Measurements from ENCODE around the gene SPATA6L.
A peak's percentile ranks its signal among the peaks of the same experiment; 100 is the strongest.

The SPATA6L gene

DNA sequence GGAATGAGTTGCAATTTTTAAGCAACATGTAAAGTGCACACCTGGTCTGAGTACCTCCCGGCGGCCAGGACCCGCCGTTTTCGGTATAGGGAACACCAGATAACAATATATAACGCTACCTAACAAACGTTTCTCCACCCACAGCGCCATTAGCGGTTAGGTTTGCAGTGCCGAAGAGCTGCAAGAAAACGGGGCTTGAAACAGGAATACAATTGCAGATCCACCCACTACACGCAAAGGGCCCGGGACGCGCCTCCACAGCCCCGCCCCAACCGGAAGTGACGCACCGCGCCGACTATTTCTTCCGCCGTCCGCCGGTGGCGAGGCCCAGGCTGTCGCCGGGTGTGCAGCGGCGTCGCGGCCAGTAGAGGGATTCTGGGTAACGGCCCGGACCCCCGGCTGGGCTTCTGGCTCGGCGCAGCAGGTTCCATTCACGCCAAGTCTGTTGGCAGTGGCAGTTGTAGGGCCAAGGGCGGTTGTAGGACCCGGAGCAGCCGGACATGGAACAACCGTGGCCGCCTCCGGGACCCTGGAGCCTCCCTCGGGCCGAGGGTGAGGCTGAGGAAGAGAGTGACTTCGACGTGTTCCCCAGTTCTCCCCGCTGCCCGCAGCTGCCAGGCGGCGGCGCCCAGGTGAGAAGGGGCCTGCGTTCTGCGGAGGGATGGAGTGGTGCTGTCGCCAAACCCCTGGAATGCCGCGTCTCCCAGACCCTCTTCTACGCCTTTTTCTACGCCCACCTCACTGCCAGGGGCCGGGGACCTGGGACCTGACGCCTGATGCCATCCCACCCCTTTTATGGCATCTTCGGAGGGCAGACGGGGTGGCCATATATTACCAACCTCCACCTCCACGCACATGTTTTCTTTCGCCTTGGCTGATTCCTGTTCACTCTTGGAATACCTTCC lies 13.2 kb upstream of the SPATA6L start, which contains the start of gene CDC37L1:
TSS of gene CDC37L1 (plus strand) at position 302 of the 905 bp plus-strand sequence. CDS start at position 501, 199 bp downstream.
- H3K4me3 ChIP-seq (replicated peaks; ENCODE audit: low read depth, low read length): peak within 1 kb of the TSS; percentile 94
- TF ChIP-seq, protein P1, sequence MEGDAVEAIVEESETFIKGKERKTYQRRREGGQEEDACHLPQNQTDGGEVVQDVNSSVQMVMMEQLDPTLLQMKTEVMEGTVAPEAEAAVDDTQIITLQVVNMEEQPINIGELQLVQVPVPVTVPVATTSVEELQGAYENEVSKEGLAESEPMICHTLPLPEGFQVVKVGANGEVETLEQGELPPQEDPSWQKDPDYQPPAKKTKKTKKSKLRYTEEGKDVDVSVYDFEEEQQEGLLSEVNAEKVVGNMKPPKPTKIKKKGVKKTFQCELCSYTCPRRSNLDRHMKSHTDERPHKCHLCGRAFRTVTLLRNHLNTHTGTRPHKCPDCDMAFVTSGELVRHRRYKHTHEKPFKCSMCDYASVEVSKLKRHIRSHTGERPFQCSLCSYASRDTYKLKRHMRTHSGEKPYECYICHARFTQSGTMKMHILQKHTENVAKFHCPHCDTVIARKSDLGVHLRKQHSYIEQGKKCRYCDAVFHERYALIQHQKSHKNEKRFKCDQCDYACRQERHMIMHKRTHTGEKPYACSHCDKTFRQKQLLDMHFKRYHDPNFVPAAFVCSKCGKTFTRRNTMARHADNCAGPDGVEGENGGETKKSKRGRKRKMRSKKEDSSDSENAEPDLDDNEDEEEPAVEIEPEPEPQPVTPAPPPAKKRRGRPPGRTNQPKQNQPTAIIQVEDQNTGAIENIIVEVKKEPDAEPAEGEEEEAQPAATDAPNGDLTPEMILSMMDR (IDR thresholded peaks at IDR 0.05; ENCODE audit: low read depth, low read length, missing control alignments): peak; percentile 51
- DNase-seq (ENCODE audit: extremely low read depth, low read depth): peak; percentile 87

DNA sequence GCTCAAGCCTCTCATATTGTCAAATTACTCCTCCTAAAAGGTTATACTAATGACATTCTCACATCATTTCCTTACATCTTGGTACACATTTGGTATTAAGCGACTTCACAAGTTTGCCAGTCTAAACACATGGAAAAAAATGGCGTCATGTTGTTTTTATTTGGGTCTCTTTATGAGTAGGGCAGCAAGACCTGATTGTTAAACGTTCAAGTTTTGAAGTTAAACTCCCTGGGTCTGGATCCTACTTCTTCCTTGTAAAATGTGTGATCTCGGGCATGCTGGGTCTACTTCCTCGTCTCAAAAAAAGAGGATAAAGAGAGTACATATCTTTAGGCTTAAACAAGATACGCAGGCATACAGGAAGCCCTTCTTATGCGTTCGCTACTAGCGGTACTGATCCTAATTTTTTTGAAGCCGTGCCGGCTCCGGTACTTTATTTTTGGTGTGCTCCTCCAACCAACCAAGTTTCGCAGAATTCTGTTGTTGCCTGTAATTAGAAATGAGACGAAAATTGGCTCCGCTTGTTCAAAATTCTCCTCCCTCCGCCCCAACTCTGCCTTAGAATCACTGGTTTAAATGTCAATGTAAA lies 12.5 kb upstream of the SPATA6L start:
- TF ChIP-seq, protein P1 (IDR thresholded peaks at IDR 0.05; ENCODE audit: low read depth, low read length, missing control alignments): no peak
- DNase-seq (ENCODE audit: extremely low read depth, low read depth): no peak
- H3K4me3 ChIP-seq (replicated peaks; ENCODE audit: low read depth, low read length): peak overlapping the region; percentile 94

DNA sequence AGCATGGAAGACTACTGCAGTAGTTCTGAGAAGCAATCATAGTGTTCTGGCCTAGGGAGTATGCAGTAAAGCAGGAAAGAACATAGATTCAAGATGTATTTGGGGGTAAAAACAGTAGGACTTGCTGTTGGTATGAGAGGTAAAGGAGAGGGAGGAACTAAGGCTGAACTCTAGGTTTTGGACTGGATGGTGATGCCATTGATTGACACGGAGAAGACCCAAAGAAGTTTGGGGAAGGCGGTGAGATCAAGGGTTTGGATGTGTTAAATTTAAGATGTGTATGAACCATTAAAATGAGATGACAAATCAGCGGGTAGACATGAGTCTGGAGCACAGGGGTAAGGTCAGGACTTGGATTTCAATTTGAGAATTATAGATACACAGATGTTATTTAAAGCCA lies 11.1 kb upstream of the SPATA6L start:
- no peak for DNase-seq (ENCODE audit: extremely low read depth, low read depth)
- no peak overlapping the region for H3K4me3 ChIP-seq (replicated peaks; ENCODE audit: low read depth, low read length)
- TF ChIP-seq, protein P1 (IDR thresholded peaks at IDR 0.05; ENCODE audit: low read depth, low read length, missing control alignments): no peak

DNA sequence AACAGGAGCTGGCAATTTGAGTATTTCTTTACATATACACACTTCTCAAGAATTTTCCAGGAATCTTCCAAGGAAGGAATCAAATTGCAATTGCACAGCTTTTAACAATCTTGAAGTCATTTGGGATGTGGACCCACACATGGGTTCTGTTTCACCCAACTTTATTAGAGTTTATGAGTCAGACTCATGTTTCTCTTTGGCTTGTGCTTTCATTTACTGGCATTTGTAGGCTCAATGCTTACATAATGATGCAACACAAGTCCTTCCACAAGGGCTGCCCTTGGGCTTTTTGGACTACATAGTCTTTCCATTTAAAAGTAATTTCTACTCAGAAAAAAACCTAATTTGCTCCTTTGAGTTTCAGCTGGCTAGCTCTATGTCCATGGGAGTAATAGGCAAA lies 8.5 kb upstream of the SPATA6L start:
- peak; percentile 94 for DNase-seq (ENCODE audit: extremely low read depth, low read depth)
- TF ChIP-seq, protein P1 (IDR thresholded peaks at IDR 0.05; ENCODE audit: low read depth, low read length, missing control alignments): no peak
- no peak overlapping the region for H3K4me3 ChIP-seq (replicated peaks; ENCODE audit: low read depth, low read length)

DNA sequence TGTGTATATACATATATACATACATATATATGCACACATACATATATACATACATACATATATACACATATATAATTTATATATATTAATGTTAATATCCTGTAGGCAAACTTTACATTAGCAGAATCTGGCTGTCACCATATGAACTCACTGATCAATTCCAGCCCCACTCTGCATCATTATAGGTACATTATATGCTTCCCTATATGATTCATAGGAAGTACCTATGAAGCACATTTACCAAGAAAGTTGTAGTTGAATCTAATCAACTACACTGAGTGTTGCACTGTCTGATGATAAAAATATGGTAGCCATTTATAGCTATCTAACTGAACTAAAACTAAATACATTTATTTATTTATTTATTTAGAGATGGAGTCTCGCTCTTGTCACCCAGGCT lies 5.5 kb upstream of the SPATA6L start:
- DNase-seq (ENCODE audit: extremely low read depth, low read depth): no peak
- TF ChIP-seq, protein P1 (IDR thresholded peaks at IDR 0.05; ENCODE audit: low read depth, low read length, missing control alignments): no peak
- no peak overlapping the region for H3K4me3 ChIP-seq (replicated peaks; ENCODE audit: low read depth, low read length)

DNA sequence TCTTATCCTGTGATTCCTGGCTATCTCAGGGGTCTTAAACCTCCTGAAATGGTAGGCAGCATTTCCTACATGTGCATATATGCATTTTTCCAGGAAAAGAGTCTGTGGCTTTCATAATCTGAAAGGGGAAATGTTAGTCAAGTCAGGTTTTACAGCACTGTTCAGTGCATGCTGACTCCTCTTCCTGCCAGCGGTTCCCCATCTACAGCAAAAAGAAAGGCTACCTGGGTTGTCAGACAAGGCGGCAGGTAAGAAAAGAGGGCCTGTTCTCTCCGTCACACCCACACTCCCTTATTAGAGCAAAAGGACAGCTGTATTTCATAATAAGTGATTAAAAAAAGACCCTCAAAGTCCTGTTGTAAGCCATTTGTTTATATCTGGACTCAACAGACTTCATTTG lies 4.3 kb upstream of the SPATA6L start:
- TF ChIP-seq, protein P1 (IDR thresholded peaks at IDR 0.05; ENCODE audit: low read depth, low read length, missing control alignments): no peak
- H3K4me3 ChIP-seq (replicated peaks; ENCODE audit: low read depth, low read length): no peak overlapping the region
- no peak for DNase-seq (ENCODE audit: extremely low read depth, low read depth)
